ENCODE results near the gene RNF115.
"Not testable (repeated sequence)": the region's sequence is repeated elsewhere in the genome, so short reads cannot be mapped to it uniquely, and the experiment has no call there.

Gene RNF115

GRCh38 chr1:145777357-145778145 lies 46.3 kb downstream of the RNF115 start:
- no peak overlapping the region for H3K4me3 ChIP-seq (ENCODE audit: low read depth, low read length)
- no peak for DNase-seq (ENCODE audit: low read depth)
- no peak for TF ChIP-seq CTCF (IDR thresholded peaks at IDR 0.05; ENCODE audit: control insufficient read depth, extremely low read depth, insufficient read depth)

- DNase-seq (ENCODE audit: low read depth) = no peak
- TF ChIP-seq CTCF (IDR thresholded peaks at IDR 0.05; ENCODE audit: control insufficient read depth, extremely low read depth, insufficient read depth) = no peak
- H3K4me3 ChIP-seq (ENCODE audit: low read depth, low read length) = no peak overlapping the region
These were observed 50.5 kb downstream of the RNF115 start for GRCh38 chr1:145773423-145773822.

GRCh38 chr1:145771056-145771455 lies 52.8 kb downstream of the RNF115 start:
- TF ChIP-seq CTCF (IDR thresholded peaks at IDR 0.05; ENCODE audit: control insufficient read depth, extremely low read depth, insufficient read depth) = no peak
- no peak overlapping the region for H3K4me3 ChIP-seq (ENCODE audit: low read depth, low read length)
- DNase-seq (ENCODE audit: low read depth) = no peak

GRCh38 chr1:145768004-145768403 lies 55.9 kb downstream of the RNF115 start:
- H3K4me3 ChIP-seq (ENCODE audit: low read depth, low read length); DNase-seq (ENCODE audit: low read depth): not testable (repeated sequence)

- not testable (repeated sequence) for DNase-seq (ENCODE audit: low read depth); H3K4me3 ChIP-seq (ENCODE audit: low read depth, low read length)
These were observed 57.0 kb downstream of the RNF115 start for GRCh38 chr1:145766926-145767325.

GRCh38 chr1:145765585-145766360 lies 58.1 kb downstream of the RNF115 start:
- DNase-seq (ENCODE audit: low read depth); H3K4me3 ChIP-seq (ENCODE audit: low read depth, low read length): not testable (repeated sequence)

GRCh38 chr1:145765127-145765526 lies 58.8 kb downstream of the RNF115 start:
- not testable (repeated sequence) for H3K4me3 ChIP-seq (ENCODE audit: low read depth, low read length); DNase-seq (ENCODE audit: low read depth)

- not testable (repeated sequence) for DNase-seq (ENCODE audit: low read depth)
These were observed 59.5 kb downstream of the RNF115 start for GRCh38 chr1:145764231-145764940.

GRCh38 chr1:145762001-145762400 lies 61.9 kb downstream of the RNF115 start:
- DNase-seq (ENCODE audit: low read depth); H3K4me3 ChIP-seq (ENCODE audit: low read depth, low read length): not testable (repeated sequence)

More at GRCh38 chr1:145764231-145764940, 59.5 kb downstream of the RNF115 start:
- not testable (repeated sequence) for H3K4me3 ChIP-seq (ENCODE audit: low read depth, low read length)

- not testable (repeated sequence) for DNase-seq (ENCODE audit: low read depth); H3K4me3 ChIP-seq (ENCODE audit: low read depth, low read length)
These were observed 62.4 kb downstream of the RNF115 start for GRCh38 chr1:145761498-145761897.

- H3K4me3 ChIP-seq (ENCODE audit: low read depth, low read length); DNase-seq (ENCODE audit: low read depth): not testable (repeated sequence)
These were observed 63.4 kb downstream of the RNF115 start for GRCh38 chr1:145760395-145760949.

Measured in LNCaP clone FGC (cell line).